ENCODE data around the gene ERFE. TPM values are rescaled to one million over a fixed set of nuclear protein-coding genes. Genes with fewer than 3 reads are reported as not detected.

ERFE gene
- total RNA-seq, 1 donor from 2014 or later: 0.44 TPM

- intact Hi-C loops (cut with micrococcal nuclease): no loop called here
- peak; percentile 4 for DNase-seq
These were observed 24.4 kb upstream of the ERFE start for GRCh38 chr2:238134393-238134785.

GRCh38 chr2:238135601-238136150, 23.1 kb upstream of the ERFE start:
- no peak overlapping the region for H3K27ac ChIP-seq (replicated peaks)
- peaks cover under 1% of the 10 kb centered on the region for H3K36me3 ChIP-seq
- H3K4me1 ChIP-seq: peaks cover 42% of the 10 kb centered on the region
- no peak overlapping the region for H3K4me3 ChIP-seq
- no peaks in the 10 kb centered on the region for H3K9me3 ChIP-seq (replicated peaks)
- peaks cover 7% of the 10 kb centered on the region for H3K27me3 ChIP-seq (ENCODE audit: low read depth)
- DNase-seq: no peak
- TF ChIP-seq, protein P1, sequence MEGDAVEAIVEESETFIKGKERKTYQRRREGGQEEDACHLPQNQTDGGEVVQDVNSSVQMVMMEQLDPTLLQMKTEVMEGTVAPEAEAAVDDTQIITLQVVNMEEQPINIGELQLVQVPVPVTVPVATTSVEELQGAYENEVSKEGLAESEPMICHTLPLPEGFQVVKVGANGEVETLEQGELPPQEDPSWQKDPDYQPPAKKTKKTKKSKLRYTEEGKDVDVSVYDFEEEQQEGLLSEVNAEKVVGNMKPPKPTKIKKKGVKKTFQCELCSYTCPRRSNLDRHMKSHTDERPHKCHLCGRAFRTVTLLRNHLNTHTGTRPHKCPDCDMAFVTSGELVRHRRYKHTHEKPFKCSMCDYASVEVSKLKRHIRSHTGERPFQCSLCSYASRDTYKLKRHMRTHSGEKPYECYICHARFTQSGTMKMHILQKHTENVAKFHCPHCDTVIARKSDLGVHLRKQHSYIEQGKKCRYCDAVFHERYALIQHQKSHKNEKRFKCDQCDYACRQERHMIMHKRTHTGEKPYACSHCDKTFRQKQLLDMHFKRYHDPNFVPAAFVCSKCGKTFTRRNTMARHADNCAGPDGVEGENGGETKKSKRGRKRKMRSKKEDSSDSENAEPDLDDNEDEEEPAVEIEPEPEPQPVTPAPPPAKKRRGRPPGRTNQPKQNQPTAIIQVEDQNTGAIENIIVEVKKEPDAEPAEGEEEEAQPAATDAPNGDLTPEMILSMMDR (IDR thresholded peaks at IDR 0.05; ENCODE audit: borderline replicate concordance): no peak
- intact Hi-C loops (cut with micrococcal nuclease): no loop called here

More at GRCh38 chr2:238134393-238134785, 24.4 kb upstream of the ERFE start:
- Histone ChIP-seq H3K4me1 (peaks cover 31% of the 10 kb centered on the region), H3K4me3 (no peak overlapping the region), H3K36me3 (no peaks in the 10 kb centered on the region), H3K27me3 (ENCODE audit: low read depth) (peaks cover 11% of the 10 kb centered on the region), H3K9me3 (replicated peaks) (no peaks in the 10 kb centered on the region), H3K27ac (replicated peaks) (no peak overlapping the region)
- TF ChIP-seq, protein P1 (IDR thresholded peaks at IDR 0.05; ENCODE audit: borderline replicate concordance): no peak

DNA sequence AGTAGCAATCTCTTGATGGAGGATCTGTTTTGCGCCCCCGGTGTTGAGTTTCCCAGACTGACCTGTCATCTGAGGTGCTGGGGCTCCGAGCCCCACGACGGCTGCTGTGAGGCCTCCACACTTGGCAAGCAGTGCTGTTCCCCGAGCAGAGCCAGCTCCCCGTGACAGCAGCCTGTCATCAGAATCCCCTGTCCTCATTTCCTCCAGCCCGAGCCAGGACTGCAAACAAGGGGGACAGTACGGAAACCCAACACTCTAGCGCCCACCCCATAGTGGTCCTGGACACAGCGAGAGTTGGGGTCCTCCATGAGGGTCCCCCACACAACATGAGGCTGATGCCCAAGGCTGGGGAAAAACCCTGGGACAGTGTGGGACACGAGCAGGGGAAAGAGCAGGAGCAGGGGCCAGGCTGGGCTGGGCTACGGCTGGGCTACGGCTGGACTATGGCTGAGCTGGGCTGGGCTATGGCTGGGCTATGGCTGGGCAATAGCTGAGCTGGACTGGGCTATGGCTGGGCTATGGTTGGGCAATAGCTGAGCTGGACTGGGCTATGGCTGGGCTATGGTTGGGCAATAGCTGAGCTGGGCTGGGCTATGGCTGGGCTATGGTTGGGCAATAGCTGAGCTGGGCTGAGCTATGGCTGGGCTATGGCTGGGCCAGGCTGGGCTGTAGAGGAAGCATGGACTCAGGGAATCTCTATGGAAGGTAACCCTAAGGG, 21.8 kb upstream of the ERFE start:
- DNase-seq: peak; percentile 43
- H3K4me1 ChIP-seq: peaks cover 55% of the 10 kb centered on the region
- peaks cover 7% of the 10 kb centered on the region for H3K27me3 ChIP-seq (ENCODE audit: low read depth)
- H3K36me3 ChIP-seq: peaks cover 7% of the 10 kb centered on the region
- peak overlapping the region; percentile 94 for H3K27ac ChIP-seq (replicated peaks)
- TF ChIP-seq, protein P1 (IDR thresholded peaks at IDR 0.05; ENCODE audit: borderline replicate concordance): no peak
- intact Hi-C loops (cut with micrococcal nuclease): no loop called here
- H3K4me3 ChIP-seq: no peak overlapping the region
- no peaks in the 10 kb centered on the region for H3K9me3 ChIP-seq (replicated peaks)

GRCh38 chr2:238137885-238138284, 20.9 kb upstream of the ERFE start:
- Histone ChIP-seq H3K4me1 (peaks cover 64% of the 10 kb centered on the region), H3K36me3 (peaks cover 7% of the 10 kb centered on the region), H3K9me3 (replicated peaks) (no peaks in the 10 kb centered on the region), H3K27me3 (ENCODE audit: low read depth) (peaks cover 7% of the 10 kb centered on the region), H3K27ac (replicated peaks) (peak overlapping the region; percentile 94), H3K4me3 (peak overlapping the region; percentile 65)
- TF ChIP-seq, protein P1 (IDR thresholded peaks at IDR 0.05; ENCODE audit: borderline replicate concordance): no peak
- no peak for DNase-seq
- intact Hi-C loops (cut with micrococcal nuclease): no loop called here

DNA sequence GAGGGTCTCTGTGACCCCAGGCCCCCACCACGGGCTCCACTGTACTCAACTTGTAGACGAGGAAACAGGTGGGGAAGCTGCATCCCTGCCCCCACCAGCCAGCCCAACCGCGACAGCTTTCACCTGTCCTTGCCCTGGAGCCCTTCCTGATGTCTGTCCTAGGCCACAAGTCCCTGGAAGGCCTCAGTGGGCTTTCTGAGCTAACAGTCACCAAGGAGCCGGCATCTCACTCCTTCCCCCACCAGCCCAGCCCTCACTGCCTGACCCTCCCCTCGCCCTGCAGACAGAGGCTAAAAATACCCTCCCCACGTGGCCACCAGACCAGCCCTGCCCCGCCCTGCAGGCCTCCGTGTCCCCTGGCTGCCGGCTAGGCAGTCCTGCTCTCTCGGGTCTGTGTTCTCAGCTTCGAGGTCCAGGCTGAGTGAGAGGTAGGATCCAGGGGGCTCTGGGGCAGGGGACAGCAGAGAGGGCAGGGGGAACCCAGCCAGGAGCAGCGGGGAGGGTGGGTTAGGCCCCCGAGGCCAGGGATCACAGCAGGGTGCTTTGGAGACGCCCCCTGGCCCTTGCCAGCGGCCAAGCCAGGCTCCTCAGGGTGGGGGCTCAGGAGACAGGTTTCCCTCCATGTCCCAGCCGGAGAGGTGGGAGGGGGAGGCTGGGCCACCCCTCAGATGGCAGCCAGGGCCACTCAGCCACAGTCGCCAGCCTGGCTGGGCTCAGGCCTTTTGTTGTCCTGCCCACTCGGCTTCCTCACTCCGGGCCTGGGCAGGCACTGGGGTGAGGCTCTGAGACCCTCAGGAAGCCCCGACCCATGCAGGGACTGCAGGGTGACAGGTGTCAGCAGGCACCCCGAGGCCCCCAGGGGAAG, 20.2 kb upstream of the ERFE start, which contains the start of gene KLHL30:
Gene KLHL30 (plus strand): TSS at position 338 of the 865 bp plus-strand sequence. CDS start 2,087 bp downstream, outside the sequence.
- intact Hi-C loops (cut with micrococcal nuclease): no loop called here
- peaks cover 7% of the 10 kb centered on the region for H3K27me3 ChIP-seq (ENCODE audit: low read depth)
- H3K36me3 ChIP-seq: peaks cover 7% of the 10 kb centered on the region
- TF ChIP-seq, protein P1 (IDR thresholded peaks at IDR 0.05; ENCODE audit: borderline replicate concordance): no peak
- H3K9me3 ChIP-seq (replicated peaks): no peaks in the 10 kb centered on the region
- H3K4me1 ChIP-seq: peaks cover 71% of the 10 kb centered on the region
- peak within 1 kb of the TSS; percentile 94 for H3K27ac ChIP-seq (replicated peaks)
- DNase-seq: peak; percentile 72
- H3K4me3 ChIP-seq: peak within 1 kb of the TSS; percentile 65

Data from left ventricle myocardium inferior (tissue), 1 donor.